ENCODE measurements around the gene KIAA1755. TPM values are rescaled to one million over a fixed set of nuclear protein-coding genes. Genes with fewer than 3 reads are reported as not detected.

Gene KIAA1755
- total and polyA plus RNA-seq, 10 of the 15 experiments (the other 5 are each of a cell fraction or from before 2014, with no cell fraction given) = not detected

- RAD21 ChIA-PET (ENCODE audit: unreplicated experiment) = interaction anchor here (0.9 to 1.2 kb wide), 3 partner anchors 20 to 105 kb away, joined by 3 read pairs; no protein-coding TSS in a partner anchor
- BruUV-seq (replicated peaks) = no TSS peak
- no peak for TF ChIP-seq CEBPB (IDR thresholded peaks at IDR 0.05; ENCODE audit: borderline replicate concordance in 1 of 2, low read depth in 2 of 2, low read length in 2 of 2)
- no peak for TF ChIP-seq EZH2 (IDR thresholded peaks at IDR 0.05; ENCODE audit: borderline replicate concordance, control insufficient read depth, low read depth, low read length)
- no peak for TF ChIP-seq SMC3 (IDR thresholded peaks at IDR 0.05; ENCODE audit: borderline replicate concordance, low read length)
- no peak for TF ChIP-seq IRF3 (IDR thresholded peaks at IDR 0.05)
- TF ChIP-seq CBFB (IDR thresholded peaks at IDR 0.05; ENCODE audit: low read depth) = no peak
- no peak for TF ChIP-seq BHLHE40 (IDR thresholded peaks at IDR 0.05; ENCODE audit: borderline replicate concordance in 1 of 2, low read depth in 2 of 2, low read length in 1 of 2)
- TF ChIP-seq, protein P1, sequence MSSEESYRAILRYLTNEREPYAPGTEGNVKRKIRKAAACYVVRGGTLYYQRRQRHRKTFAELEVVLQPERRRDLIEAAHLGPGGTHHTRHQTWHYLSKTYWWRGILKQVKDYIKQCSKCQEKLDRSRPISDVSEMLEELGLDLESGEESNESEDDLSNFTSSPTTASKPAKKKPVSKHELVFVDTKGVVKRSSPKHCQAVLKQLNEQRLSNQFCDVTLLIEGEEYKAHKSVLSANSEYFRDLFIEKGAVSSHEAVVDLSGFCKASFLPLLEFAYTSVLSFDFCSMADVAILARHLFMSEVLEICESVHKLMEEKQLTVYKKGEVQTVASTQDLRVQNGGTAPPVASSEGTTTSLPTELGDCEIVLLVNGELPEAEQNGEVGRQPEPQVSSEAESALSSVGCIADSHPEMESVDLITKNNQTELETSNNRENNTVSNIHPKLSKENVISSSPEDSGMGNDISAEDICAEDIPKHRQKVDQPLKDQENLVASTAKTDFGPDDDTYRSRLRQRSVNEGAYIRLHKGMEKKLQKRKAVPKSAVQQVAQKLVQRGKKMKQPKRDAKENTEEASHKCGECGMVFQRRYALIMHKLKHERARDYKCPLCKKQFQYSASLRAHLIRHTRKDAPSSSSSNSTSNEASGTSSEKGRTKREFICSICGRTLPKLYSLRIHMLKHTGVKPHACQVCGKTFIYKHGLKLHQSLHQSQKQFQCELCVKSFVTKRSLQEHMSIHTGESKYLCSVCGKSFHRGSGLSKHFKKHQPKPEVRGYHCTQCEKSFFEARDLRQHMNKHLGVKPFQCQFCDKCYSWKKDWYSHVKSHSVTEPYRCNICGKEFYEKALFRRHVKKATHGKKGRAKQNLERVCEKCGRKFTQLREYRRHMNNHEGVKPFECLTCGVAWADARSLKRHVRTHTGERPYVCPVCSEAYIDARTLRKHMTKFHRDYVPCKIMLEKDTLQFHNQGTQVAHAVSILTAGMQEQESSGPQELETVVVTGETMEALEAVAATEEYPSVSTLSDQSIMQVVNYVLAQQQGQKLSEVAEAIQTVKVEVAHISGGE (CRISPR knock-in tag; IDR thresholded peaks at IDR 0.05) = no peak
- TF ChIP-seq SMAD5 (IDR thresholded peaks at IDR 0.05; ENCODE audit: low read depth) = no peak
- ATAC-seq (no peak), FAIRE-seq (no peak), DNase-seq (ENCODE audit: low read depth, low spot score) (no peak)
- H2AFZ ChIP-seq (ENCODE audit: control insufficient read depth, low read depth, low read length) = no peak overlapping the region
- WGBS (ENCODE audit: insufficient coverage, insufficient replicate concordance, low lambda C conversion rate, missing lambda C conversion rate) = 33% methylated on average over 8 of the region's 8 CpGs
- H3K9me3 ChIP-seq (replicated peaks; ENCODE audit: control insufficient read depth, insufficient read depth, low read length) = no peaks in the 10 kb centered on the region; the same call in 2 of the 3 replicates
- POLR2A ChIA-PET = no interaction called here
- intact Hi-C loops (cut with micrococcal nuclease; ENCODE audit: unreplicated experiment) (no loop called here), in situ Hi-C loops (cut with MboI) (no loop called here)
- no peak overlapping the region for H3K27ac ChIP-seq (ENCODE audit: control insufficient read depth, insufficient read depth)
- H3K9ac ChIP-seq (ENCODE audit: control insufficient read depth, insufficient read depth, low read length) = no peak overlapping the region
- no peaks in the 10 kb centered on the region; a peak in 2 of 4 replicates for H3K27me3 ChIP-seq (replicated peaks in 1 of 2; ENCODE audit: control insufficient read depth in 2 of 2, insufficient read depth in 2 of 2, low read length in 1 of 2)
- H3K4me3 ChIP-seq = no peak overlapping the region
- H3K79me2 ChIP-seq (ENCODE audit: control insufficient read depth, insufficient read depth, low read length) = no peaks in the 10 kb centered on the region
- SMC1A ChIA-PET (ENCODE audit: uncharacterized antibody, unreplicated experiment) = interaction anchor here (0.7 kb wide), 1 partner anchor 44 kb away, joined by 4 read pairs; no protein-coding TSS in a partner anchor
- no peak overlapping the region for H3K4me2 ChIP-seq (ENCODE audit: control insufficient read depth, insufficient read depth)
- CTCF ChIA-PET = interaction anchor here (0.8 kb wide), 1 partner anchor 43 kb away, joined by 3 read pairs; no protein-coding TSS in a partner anchor
- H3K4me1 ChIP-seq (ENCODE audit: control insufficient read depth, insufficient read depth, low read length) = peaks cover 6% of the 10 kb centered on the region
- no peaks in the 10 kb centered on the region for H3K36me3 ChIP-seq (ENCODE audit: control insufficient read depth in 2 of 2, insufficient read depth in 2 of 2, low read length in 1 of 2)
- H4K20me1 ChIP-seq (ENCODE audit: control insufficient read depth, insufficient read depth) = no peaks in the 10 kb centered on the region
Observed at GRCh38 chr20:38178065-38178491, 82.5 kb downstream of the KIAA1755 start.

Data from GM12878 (cell line).